ENCODE data around the gene OSBPL1A. TPM values are rescaled to one million over a fixed set of nuclear protein-coding genes. Genes with fewer than 3 reads are reported as not detected.

The OSBPL1A gene
- polyA plus RNA-seq, 1 of the 3 experiments (the other 2 are of a cell fraction), result 21.3 TPM

GRCh38 chr18:24346254-24346653 is 51.4 kb downstream of the OSBPL1A start:
- CTCF ChIA-PET, result interaction anchor here (1.4 to 3.0 kb wide), 2 partner anchors 12 to 13 kb away, joined by 4 to 12 read pairs; no protein-coding TSS in a partner anchor
- Histone ChIP-seq H3F3A (replicated peaks; ENCODE audit: insufficient read depth) (no peaks in the 10 kb centered on the region), H4K20me1 (ENCODE audit: insufficient read depth) (no peaks in the 10 kb centered on the region), H3K9ac (no peak overlapping the region), H3K79me2 (ENCODE audit: insufficient read depth) (no peaks in the 10 kb centered on the region), H2AFZ (ENCODE audit: low read depth) (no peak overlapping the region), H3K4me2 (no peak overlapping the region), H3K4me1 (ENCODE audit: control insufficient read depth in 1 of 2, insufficient read depth in 2 of 2, low read depth in 1 of 2, low read length in 1 of 2) (no peaks in the 10 kb centered on the region), H3K27ac (ENCODE audit: low read depth in 2 of 2, low read length in 1 of 2) (no peak overlapping the region), H3K9me3 (peaks cover 10% of the 10 kb centered on the region), H3K4me3 (ENCODE audit: low read depth in 2 of 2, low read length in 1 of 2) (no peak overlapping the region), H3K27me3 (ENCODE audit: insufficient read depth) (no peaks in the 10 kb centered on the region), H3K36me3 (replicated peaks in 1 of 2; ENCODE audit: control insufficient read depth in 1 of 2, insufficient read depth in 2 of 2, low read length in 1 of 2) (peaks cover 0 to 7% of the 10 kb centered on the region in 2 experiments), H3K9me2 (no peaks in the 10 kb centered on the region)
- POLR2A ChIA-PET, result no interaction called here
- no peak for TF ChIP-seq RXRA (IDR thresholded peaks at IDR 0.05; ENCODE audit: borderline replicate concordance, low read depth)
- no peak for TF ChIP-seq RCOR1 (IDR thresholded peaks at IDR 0.05; ENCODE audit: low read length)
- TF ChIP-seq, protein P1, sequence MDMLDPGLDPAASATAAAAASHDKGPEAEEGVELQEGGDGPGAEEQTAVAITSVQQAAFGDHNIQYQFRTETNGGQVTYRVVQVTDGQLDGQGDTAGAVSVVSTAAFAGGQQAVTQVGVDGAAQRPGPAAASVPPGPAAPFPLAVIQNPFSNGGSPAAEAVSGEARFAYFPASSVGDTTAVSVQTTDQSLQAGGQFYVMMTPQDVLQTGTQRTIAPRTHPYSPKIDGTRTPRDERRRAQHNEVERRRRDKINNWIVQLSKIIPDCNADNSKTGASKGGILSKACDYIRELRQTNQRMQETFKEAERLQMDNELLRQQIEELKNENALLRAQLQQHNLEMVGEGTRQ (IDR thresholded peaks at IDR 0.05; ENCODE audit: borderline replicate concordance, low read depth, low read length), result no peak
- TF ChIP-seq, protein P2, sequence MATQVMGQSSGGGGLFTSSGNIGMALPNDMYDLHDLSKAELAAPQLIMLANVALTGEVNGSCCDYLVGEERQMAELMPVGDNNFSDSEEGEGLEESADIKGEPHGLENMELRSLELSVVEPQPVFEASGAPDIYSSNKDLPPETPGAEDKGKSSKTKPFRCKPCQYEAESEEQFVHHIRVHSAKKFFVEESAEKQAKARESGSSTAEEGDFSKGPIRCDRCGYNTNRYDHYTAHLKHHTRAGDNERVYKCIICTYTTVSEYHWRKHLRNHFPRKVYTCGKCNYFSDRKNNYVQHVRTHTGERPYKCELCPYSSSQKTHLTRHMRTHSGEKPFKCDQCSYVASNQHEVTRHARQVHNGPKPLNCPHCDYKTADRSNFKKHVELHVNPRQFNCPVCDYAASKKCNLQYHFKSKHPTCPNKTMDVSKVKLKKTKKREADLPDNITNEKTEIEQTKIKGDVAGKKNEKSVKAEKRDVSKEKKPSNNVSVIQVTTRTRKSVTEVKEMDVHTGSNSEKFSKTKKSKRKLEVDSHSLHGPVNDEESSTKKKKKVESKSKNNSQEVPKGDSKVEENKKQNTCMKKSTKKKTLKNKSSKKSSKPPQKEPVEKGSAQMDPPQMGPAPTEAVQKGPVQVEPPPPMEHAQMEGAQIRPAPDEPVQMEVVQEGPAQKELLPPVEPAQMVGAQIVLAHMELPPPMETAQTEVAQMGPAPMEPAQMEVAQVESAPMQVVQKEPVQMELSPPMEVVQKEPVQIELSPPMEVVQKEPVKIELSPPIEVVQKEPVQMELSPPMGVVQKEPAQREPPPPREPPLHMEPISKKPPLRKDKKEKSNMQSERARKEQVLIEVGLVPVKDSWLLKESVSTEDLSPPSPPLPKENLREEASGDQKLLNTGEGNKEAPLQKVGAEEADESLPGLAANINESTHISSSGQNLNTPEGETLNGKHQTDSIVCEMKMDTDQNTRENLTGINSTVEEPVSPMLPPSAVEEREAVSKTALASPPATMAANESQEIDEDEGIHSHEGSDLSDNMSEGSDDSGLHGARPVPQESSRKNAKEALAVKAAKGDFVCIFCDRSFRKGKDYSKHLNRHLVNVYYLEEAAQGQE (IDR thresholded peaks at IDR 0.05; ENCODE audit: low read depth, low read length), result no peak
- TF ChIP-seq EP300 (IDR thresholded peaks at IDR 0.05; ENCODE audit: borderline replicate concordance in 1 of 2, low read depth in 1 of 2, low read length in 1 of 2), result no peak
- no peak for TF ChIP-seq FOSL2 (IDR thresholded peaks at IDR 0.05; ENCODE audit: borderline replicate concordance, low read depth)
- TF ChIP-seq SIN3A (IDR thresholded peaks at IDR 0.05; ENCODE audit: borderline replicate concordance, low read depth, low read length), result no peak
- no peak for TF ChIP-seq NFIC (IDR thresholded peaks at IDR 0.05; ENCODE audit: borderline replicate concordance)
- no peak for TF ChIP-seq ELF1 (IDR thresholded peaks at IDR 0.05)
- no peak for TF ChIP-seq GABPA (IDR thresholded peaks at IDR 0.05; ENCODE audit: low read depth)
- TF ChIP-seq TEAD4 (IDR thresholded peaks at IDR 0.05; ENCODE audit: borderline replicate concordance, insufficient read depth), result no peak
- TF ChIP-seq TAF1 (IDR thresholded peaks at IDR 0.05; ENCODE audit: borderline replicate concordance, low read depth, low read length), result no peak
- TF ChIP-seq, protein P3, sequence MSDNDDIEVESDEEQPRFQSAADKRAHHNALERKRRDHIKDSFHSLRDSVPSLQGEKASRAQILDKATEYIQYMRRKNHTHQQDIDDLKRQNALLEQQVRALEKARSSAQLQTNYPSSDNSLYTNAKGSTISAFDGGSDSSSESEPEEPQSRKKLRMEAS (IDR thresholded peaks at IDR 0.05; ENCODE audit: low read depth), result no peak
- TF ChIP-seq RFX5 (IDR thresholded peaks at IDR 0.05; ENCODE audit: low read length), result no peak
- no peak for TF ChIP-seq RAD21 (IDR thresholded peaks at IDR 0.05; ENCODE audit: low read length)
- TF ChIP-seq FOXM1 (IDR thresholded peaks at IDR 0.05; ENCODE audit: low read depth), result no peak
- DNase-seq, result no peak

All from SK-N-SH (cell line).